Adipocyte (in vitro differentiated cells): ENCODE measurements around the gene SBF1.

Experiments
- DNase-seq: peaks from one replicate; pipeline ENCODE4 v3.0.0-alpha.2; 2015; ENCODE audit warnings: low read depth
- H3K27me3 ChIP-seq: replicated peaks from 2 replicates; pipeline ENCODE4 v1.7.0; 2013; ENCODE audit warnings: mild to moderate bottlenecking, low read length, moderate library complexity; ENCODE audit not compliant: control insufficient read depth, insufficient read depth
- H3K36me3 ChIP-seq: 2 replicates; pipeline ENCODE4 v1.7.0; 2013; ENCODE audit warnings: low read length, mild to moderate bottlenecking, moderate library complexity; ENCODE audit not compliant: control insufficient read depth, insufficient read depth, severe bottlenecking
- H3K4me1 ChIP-seq: 2 replicates; pipeline ENCODE4 v1.7.0; 2013; ENCODE audit warnings: mild to moderate bottlenecking, low read length, moderate library complexity; ENCODE audit not compliant: control insufficient read depth, insufficient read depth
- H3K4me3 ChIP-seq: 2 replicates; pipeline ENCODE4 v1.7.0; 2013; ENCODE audit warnings: mild to moderate bottlenecking, low read length, moderate library complexity
- H3K9ac ChIP-seq: 2 replicates; pipeline ENCODE4 v1.7.0; 2013; ENCODE audit warnings: mild to moderate bottlenecking, low read length, moderate library complexity
- H3K9me3 ChIP-seq: 2 replicates; pipeline ENCODE4 v1.7.0; 2013; ENCODE audit warnings: mild to moderate bottlenecking, low read length, moderate library complexity; ENCODE audit not compliant: control insufficient read depth

Gene SBF1

DNA sequence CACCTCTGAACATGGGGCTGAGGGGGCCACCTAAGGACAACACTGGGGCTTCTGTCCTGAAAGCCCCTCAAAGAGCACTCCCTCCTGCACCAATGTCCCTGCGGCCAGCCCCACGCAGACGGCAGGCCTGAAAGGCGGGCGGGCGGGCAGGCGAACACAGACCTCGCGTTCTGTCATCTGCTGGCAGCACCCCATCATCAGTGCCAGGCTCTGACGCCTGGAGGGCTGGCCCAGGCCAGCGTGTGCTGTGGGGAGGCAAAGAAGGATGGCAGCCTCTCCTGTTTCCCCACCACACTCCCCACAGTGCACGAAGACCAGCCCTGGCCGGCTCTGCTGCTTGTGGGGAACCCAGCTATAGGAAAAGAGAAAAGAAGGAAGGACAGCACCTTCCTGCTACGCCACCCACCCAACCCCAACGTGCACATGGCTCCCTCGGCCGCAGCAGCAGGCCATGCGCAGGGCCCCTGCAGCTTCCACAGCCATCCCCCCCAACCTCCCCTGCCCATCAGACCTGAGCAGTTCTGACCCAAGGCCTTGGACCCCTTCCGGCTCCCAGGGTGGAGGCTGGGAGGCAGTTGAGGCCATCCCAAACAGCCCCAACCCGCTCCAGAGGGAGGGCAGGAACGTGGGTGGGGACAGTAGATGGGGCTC, 3.5 kb downstream of the SBF1 start:
- no peak for DNase-seq
- Histone ChIP-seq H3K36me3 (peaks cover 11% of the 10 kb centered on the region), H3K4me3 (no peak overlapping the region), H3K9me3 (no peaks in the 10 kb centered on the region), H3K9ac (no peak overlapping the region), H3K4me1 (peaks cover 25% of the 10 kb centered on the region), H3K27me3 (no peaks in the 10 kb centered on the region)

GRCh38 chr22:50470491-50470890, 4.3 kb downstream of the SBF1 start:
- Histone ChIP-seq H3K4me3 (no peak overlapping the region), H3K27me3 (no peaks in the 10 kb centered on the region), H3K36me3 (peaks cover 19% of the 10 kb centered on the region), H3K4me1 (peaks cover 25% of the 10 kb centered on the region), H3K9me3 (no peaks in the 10 kb centered on the region), H3K9ac (no peak overlapping the region)
- DNase-seq = no peak

- no peak for DNase-seq
- H3K36me3 ChIP-seq = peaks cover 28% of the 10 kb centered on the region
These were observed 5.2 kb downstream of the SBF1 start for GRCh38 chr22:50469377-50470305.

GRCh38 chr22:50468626-50469025, 6.2 kb downstream of the SBF1 start:
- peaks cover 38% of the 10 kb centered on the region for H3K36me3 ChIP-seq

More at GRCh38 chr22:50469377-50470305, 5.2 kb downstream of the SBF1 start:
- H3K4me3 ChIP-seq = no peak overlapping the region
- H3K9me3 ChIP-seq = no peaks in the 10 kb centered on the region
- H3K4me1 ChIP-seq = peaks cover 23% of the 10 kb centered on the region
- H3K27me3 ChIP-seq = no peaks in the 10 kb centered on the region
- no peak overlapping the region for H3K9ac ChIP-seq

GRCh38 chr22:50467773-50468440, 6.9 kb downstream of the SBF1 start:
- DNase-seq = no peak
- H3K36me3 ChIP-seq = peaks cover 45% of the 10 kb centered on the region

More at GRCh38 chr22:50468626-50469025, 6.2 kb downstream of the SBF1 start:
- Histone ChIP-seq H3K4me1 (peaks cover 20% of the 10 kb centered on the region), H3K27me3 (no peaks in the 10 kb centered on the region), H3K4me3 (no peak overlapping the region), H3K9me3 (no peaks in the 10 kb centered on the region), H3K9ac (no peak overlapping the region)
- no peak for DNase-seq

DNA sequence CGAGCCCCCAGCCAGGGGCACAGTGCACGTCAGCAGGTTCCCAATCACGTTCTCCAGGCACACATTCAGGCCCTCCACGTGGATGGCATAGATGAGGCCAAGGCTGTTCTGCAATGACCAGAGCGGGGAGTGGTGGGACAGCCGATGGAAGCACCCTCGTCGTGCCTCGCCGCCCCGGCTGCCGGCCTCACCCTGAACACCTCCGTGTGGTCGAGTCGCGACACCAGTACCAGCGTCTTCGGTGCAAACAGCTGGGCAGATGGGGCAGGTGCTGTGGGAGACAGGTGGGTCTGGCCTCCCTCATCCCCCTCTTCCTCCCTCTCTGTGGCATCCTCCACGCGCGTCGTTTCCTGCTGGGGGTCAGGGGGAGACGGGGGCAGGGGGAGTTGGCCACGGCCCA, 7.5 kb downstream of the SBF1 start:
- Histone ChIP-seq H3K9ac (no peak overlapping the region), H3K27me3 (no peaks in the 10 kb centered on the region), H3K36me3 (peaks cover 50% of the 10 kb centered on the region), H3K9me3 (no peaks in the 10 kb centered on the region), H3K4me3 (no peak overlapping the region), H3K4me1 (peaks cover 11% of the 10 kb centered on the region)
- no peak for DNase-seq

More at GRCh38 chr22:50467773-50468440, 6.9 kb downstream of the SBF1 start:
- H3K4me3 ChIP-seq = no peak overlapping the region
- no peaks in the 10 kb centered on the region for H3K9me3 ChIP-seq
- peaks cover 12% of the 10 kb centered on the region for H3K4me1 ChIP-seq
- no peak overlapping the region for H3K9ac ChIP-seq
- no peaks in the 10 kb centered on the region for H3K27me3 ChIP-seq

GRCh38 chr22:50465066-50465930, 9.5 kb downstream of the SBF1 start:
- no peak for DNase-seq
- no peaks in the 10 kb centered on the region for H3K27me3 ChIP-seq
- H3K4me1 ChIP-seq = peaks cover 9% of the 10 kb centered on the region
- no peak overlapping the region for H3K4me3 ChIP-seq
- H3K9ac ChIP-seq = no peak overlapping the region
- H3K9me3 ChIP-seq = no peaks in the 10 kb centered on the region
- H3K36me3 ChIP-seq = peaks cover 70% of the 10 kb centered on the region

DNA sequence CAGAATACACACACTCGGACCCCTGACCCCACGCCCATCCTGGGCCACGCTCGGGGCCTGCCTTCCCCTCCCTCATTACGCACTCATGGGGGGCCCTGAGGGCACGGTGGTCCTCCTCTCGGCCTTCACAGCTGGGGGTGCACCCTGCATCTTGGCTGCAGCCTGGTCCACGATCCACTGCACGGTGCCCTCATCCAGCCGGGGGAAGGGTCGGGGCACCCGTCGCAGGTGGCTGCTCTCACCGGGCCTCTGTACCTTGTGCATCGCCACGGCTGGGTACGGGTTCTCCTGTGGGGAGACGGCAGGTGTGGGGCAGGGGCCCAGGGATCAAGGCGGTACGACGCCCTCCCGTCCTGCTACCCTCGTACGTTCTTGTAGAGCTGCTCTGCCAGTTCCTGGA, 10.4 kb downstream of the SBF1 start:
- Histone ChIP-seq H3K9me3 (no peaks in the 10 kb centered on the region), H3K4me3 (no peak overlapping the region), H3K9ac (no peak overlapping the region), H3K4me1 (peaks cover 6% of the 10 kb centered on the region), H3K36me3 (peaks cover 78% of the 10 kb centered on the region), H3K27me3 (no peaks in the 10 kb centered on the region)
- no peak for DNase-seq

DNA sequence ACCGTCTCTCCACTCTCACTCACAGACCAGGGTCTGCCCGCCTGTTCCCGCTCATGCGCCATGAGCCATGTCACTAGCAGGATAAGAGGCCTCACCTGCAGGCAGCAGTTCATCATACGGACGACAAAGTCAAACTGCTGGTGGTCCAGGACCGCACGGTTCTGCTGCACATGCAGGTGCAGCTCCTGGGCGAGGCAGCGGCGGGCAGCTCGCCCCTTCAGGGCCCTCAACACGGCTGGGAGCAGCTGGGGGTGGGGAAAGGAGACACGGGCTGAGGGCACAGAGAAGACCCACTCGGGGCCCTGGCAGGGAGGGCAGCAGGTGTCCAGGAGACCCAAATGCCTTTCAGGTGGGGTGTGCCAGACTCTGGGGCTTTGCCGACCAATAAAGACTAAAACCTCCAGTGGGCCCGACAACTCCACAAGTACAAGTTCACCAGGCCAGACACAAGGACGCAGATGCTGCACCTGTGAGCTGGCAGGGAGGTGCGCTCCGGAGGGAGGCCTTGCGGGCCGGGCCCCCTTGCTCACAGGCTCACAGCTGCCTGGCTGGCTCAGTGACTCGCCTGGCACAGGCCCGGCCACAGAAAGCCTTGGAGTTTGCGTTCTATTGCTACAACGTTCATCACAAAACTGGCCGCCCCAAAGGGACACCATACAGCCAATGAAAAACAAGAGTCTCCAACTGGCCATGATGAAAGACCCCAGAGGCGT, 11.5 kb downstream of the SBF1 start:
- no peak overlapping the region for H3K4me3 ChIP-seq
- H3K36me3 ChIP-seq = peaks cover 90% of the 10 kb centered on the region
- H3K9me3 ChIP-seq = no peaks in the 10 kb centered on the region
- H3K27me3 ChIP-seq = no peaks in the 10 kb centered on the region
- no peak for DNase-seq
- H3K4me1 ChIP-seq = no peaks in the 10 kb centered on the region
- no peak overlapping the region for H3K9ac ChIP-seq

DNA sequence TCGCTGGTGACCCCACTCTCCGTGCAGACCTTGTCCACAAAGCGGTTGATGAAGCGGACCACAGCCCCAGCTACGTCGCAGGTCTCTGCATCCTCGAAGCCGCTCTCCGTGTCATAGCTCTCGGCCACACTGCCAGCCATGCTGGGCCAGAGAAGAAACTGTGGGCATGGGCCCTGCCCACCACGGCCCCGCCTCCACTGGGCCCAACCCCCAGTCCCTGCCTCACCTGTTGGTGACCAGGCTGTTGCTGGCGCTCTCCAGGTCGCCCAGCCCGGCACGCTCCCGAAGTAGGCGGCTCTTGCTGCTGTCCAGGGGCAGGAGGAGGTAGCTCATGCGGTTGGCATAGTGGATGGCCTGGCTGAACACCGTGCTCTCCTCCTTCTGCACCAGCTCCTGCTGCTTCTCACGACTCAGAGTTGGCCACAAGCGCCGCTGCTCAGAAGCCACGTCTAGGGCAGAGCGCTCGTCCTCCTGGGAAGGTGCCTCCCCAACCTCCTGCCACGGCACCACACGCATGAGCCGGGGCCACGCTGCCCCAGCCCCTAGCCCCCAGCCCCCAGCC, 12.8 kb downstream of the SBF1 start:
- Histone ChIP-seq H3K9me3 (no peaks in the 10 kb centered on the region), H3K9ac (no peak overlapping the region), H3K27me3 (no peaks in the 10 kb centered on the region), H3K4me3 (no peak overlapping the region), H3K36me3 (peaks cover 95% of the 10 kb centered on the region), H3K4me1 (no peaks in the 10 kb centered on the region)
- no peak for DNase-seq
